K562 (cell line): ENCODE results near the gene ANO10. TPM values are rescaled to one million over a fixed set of nuclear protein-coding genes. Genes with fewer than 3 reads are reported as not detected.
A peak's percentile ranks its signal among the peaks of the same experiment; 100 is the strongest.

ENCODE experiments used
- ATAC-seq: fragments of 200-7000 bp; cut with Tn5 transposase; 3 replicates; pipeline ENCODE4 v1.9.1; 2020; ENCODE audit warnings: moderate library complexity
- BruUV-seq: library from RNA; stranded (reverse); fragments of 400-500 nt; replicated peaks from 2 replicates; lab custom pipeline; 2021; lab: Mats Ljungman, UMichigan
- CTCF ChIA-PET: fragments of 300-600 bp; formaldehyde crosslinking; extraction: SDS; loops from one replicate; lab custom pipeline; 2021; ENCODE audit warnings: low intra/inter-chr PET ratio; lab: Yijun Ruan, JAX
- POLR2A ChIA-PET: fragments of 300-600, 350-650 bp; sonication (Branson Sonifier 250); formaldehyde crosslinking; extraction: SDS; loops from one replicate; lab custom pipeline; 2021; ENCODE audit warnings: antibody characterized with exemption, inconsistent platforms; lab: Yijun Ruan, JAX
- DNase-seq, 4 experiments: peaks; one replicate each; pipeline versions ENCODE4 v3.0.0 to v3.0.0-alpha.2; 2011 to 2018; ENCODE audit warnings: low spot score in 3 of 4, mixed read lengths in 3 of 4; ENCODE audit errors: extremely low read depth in 1 of 4
- FAIRE-seq: peaks from 2 replicates; lab custom pipeline; 2011; peaks lifted over from hg19 to GRCh38; lab: Jason Lieb, UNC
- H2AFZ ChIP-seq: 2 replicates; pipeline ENCODE4 v1.6.0; 2011; ENCODE audit warnings: low read depth, low read length, control low read depth, inconsistent platforms
- H3K27ac ChIP-seq: fragments of 200-600 bp; 3 replicates; pipeline ENCODE4 v1.8.0; 2011; ENCODE audit warnings: low read depth, mild to moderate bottlenecking, control low read depth, inconsistent platforms, low read length, moderate library complexity, mixed read lengths; ENCODE audit errors: extremely low read depth
- H3K27me3 ChIP-seq, 2 experiments: fragments of 300-600 bp in 1 of 2; 2 replicates in 1 of 2; 3 replicates in 1 of 2; pipeline versions ENCODE4 v1.6.0 to v1.8.0; 2011; ENCODE audit warnings: inconsistent platforms in 2 of 2, low read length in 2 of 2, mild to moderate bottlenecking in 1 of 2, mixed read lengths in 1 of 2, moderate library complexity in 1 of 2; ENCODE audit not compliant: control insufficient read depth in 2 of 2, insufficient read depth in 2 of 2
- H3K36me3 ChIP-seq: fragments of 300-600 bp; 3 replicates; pipeline ENCODE4 v1.8.0; 2011; ENCODE audit warnings: mild to moderate bottlenecking, low read length, inconsistent platforms; ENCODE audit not compliant: control insufficient read depth, insufficient read depth
- H3K4me1 ChIP-seq, 2 experiments: fragments of 200-600 bp in 1 of 2; replicated peaks in 1 of 2; 2 replicates in 1 of 2; 3 replicates in 1 of 2; pipeline versions ENCODE4 v1.5.1 to v1.8.0; 2011; ENCODE audit warnings: inconsistent platforms in 2 of 2, low read length in 2 of 2, mild to moderate bottlenecking in 1 of 2, mixed read lengths in 1 of 2, moderate library complexity in 1 of 2; ENCODE audit not compliant: control insufficient read depth in 2 of 2, insufficient read depth in 2 of 2
- H3K4me2 ChIP-seq: 2 replicates; pipeline ENCODE4 v1.6.1; 2011; ENCODE audit warnings: low read length, control low read depth, inconsistent platforms, mixed read lengths; ENCODE audit not compliant: insufficient read depth
- H3K4me3 ChIP-seq: fragments of 200-600 bp; sonication (generic), shearing (Covaris generic); 2 replicates; pipeline ENCODE4 v1.5.1; 2016; ENCODE audit warnings: control low read depth, inconsistent platforms
- H3K79me2 ChIP-seq: fragments of 200-600 bp; 3 replicates; pipeline ENCODE4 v1.8.0; 2011; ENCODE audit warnings: low read length, inconsistent platforms; ENCODE audit not compliant: control insufficient read depth, insufficient read depth
- H3K9ac ChIP-seq, 2 experiments: 2 replicates each; pipeline versions ENCODE4 v1.6.0 to v1.6.1; 2011; ENCODE audit warnings: low read depth in 2 of 2, low read length in 2 of 2, control low read depth in 1 of 2, inconsistent platforms in 1 of 2, mild to moderate bottlenecking in 1 of 2, mixed read lengths in 1 of 2; ENCODE audit not compliant: insufficient read depth in 1 of 2
- H3K9me1 ChIP-seq: one replicate; pipeline ENCODE4 v1.6.0; 2011; ENCODE audit warnings: inconsistent platforms, mild to moderate bottlenecking, low read length, moderate library complexity; ENCODE audit not compliant: control insufficient read depth, insufficient read depth
- H3K9me3 ChIP-seq: replicated peaks from 2 replicates; pipeline ENCODE4 v1.5.1; 2011; ENCODE audit warnings: low read depth, low read length, inconsistent platforms; ENCODE audit not compliant: control insufficient read depth, insufficient read depth
- H4K20me1 ChIP-seq: replicated peaks from 2 replicates; pipeline ENCODE4 v1.6.1; 2011; ENCODE audit warnings: low read length, inconsistent platforms, mixed read lengths; ENCODE audit not compliant: control insufficient read depth, insufficient read depth
- ARNT ChIP-seq, 2 experiments: fragments of 450-650 bp; IDR thresholded peaks; 2 replicates each; pipeline ENCODE4 v1.6.1; 2016; ENCODE audit warnings: mild to moderate bottlenecking in 1 of 2
- ASH1L ChIP-seq: fragments of 450-650 bp; IDR thresholded peaks from 2 replicates; pipeline ENCODE4 v1.6.1; 2018; ENCODE audit warnings: borderline replicate concordance, mild to moderate bottlenecking, low read depth; ENCODE audit not compliant: partially characterized antibody
- EP300 ChIP-seq: IDR thresholded peaks from 2 replicates; pipeline ENCODE4 v1.6.1; 2012; ENCODE audit warnings: low read length, improper control_type of control experiment
- LCOR ChIP-seq: sonication (generic); formaldehyde crosslinking; IDR thresholded peaks from 2 replicates; pipeline ENCODE4 v1.8.0; 2022; ENCODE audit warnings: mild to moderate bottlenecking, missing genetic modification reagents
- NCOA1 ChIP-seq: fragments of 450-650 bp; IDR thresholded peaks from 2 replicates; pipeline ENCODE4 v1.6.1; 2016; ENCODE audit warnings: low read depth
- RFX1 ChIP-seq: fragments of 450-650 bp; IDR thresholded peaks from 2 replicates; pipeline ENCODE4 v1.6.1; 2016; ENCODE audit warnings: mild to moderate bottlenecking, moderate library complexity
- YY1 ChIP-seq, 3 experiments: IDR thresholded peaks; 2 replicates each; pipeline ENCODE4 v1.6.1; 2011; ENCODE audit warnings: low read length in 2 of 3, mild to moderate bottlenecking in 2 of 3, moderate library complexity in 2 of 3, borderline replicate concordance in 1 of 3, control low read depth in 1 of 3, low read depth in 1 of 3; ENCODE audit not compliant: insufficient read depth in 3 of 3, insufficient replicate concordance in 2 of 3, control insufficient read depth in 1 of 3, insufficient read length in 1 of 3; ENCODE audit errors: extremely low read depth in 1 of 3
- ZNF165 ChIP-seq: fragments of 250-450 bp; sonication (Bioruptor Pico); IDR thresholded peaks from 2 replicates; pipeline ENCODE4 v1.4.0; 2020; ENCODE audit warnings: borderline replicate concordance
- ZNF583 ChIP-seq: fragments of 250-450 bp; sonication (Bioruptor Pico); IDR thresholded peaks from 2 replicates; pipeline ENCODE4 v1.4.0; 2020
- ZNF717 ChIP-seq: fragments of 250-450 bp; sonication (Bioruptor Pico); IDR thresholded peaks from 2 replicates; pipeline ENCODE4 v1.5.0; 2021
- WGBS: fragments of 100-300 bp; shearing (Covaris generic); methylation state at CpG from one replicate; pipeline ENCODE4 v1.1.6; 2016; ENCODE audit warnings: low coverage, mixed read lengths; ENCODE audit not compliant: insufficient coverage; ENCODE audit errors: missing lambda C conversion rate; 5-methylcytosine and 5-hydroxymethylcytosine counted together
- in situ Hi-C: fragments of 300-500 bp; cut with MboI; formaldehyde crosslinking; loops from 4 replicates; pipeline ENCODE4 v1.15.0; 2018; ENCODE audit warnings: inconsistent platforms, mixed read lengths
- intact Hi-C: fragments of 100-400 bp; cut with micrococcal nuclease; formaldehyde crosslinking; loops from 2 replicates; pipeline ENCODE4 v1.14.2; 2022
- polyA plus RNA-seq, 8 experiments: library from polyadenylated mRNA; depleted of rRNA in 4 of 8; stranded (reverse) in 5 of 8; unstranded in 3 of 8; fragments of >200 nt; fragmentation: Nextera tagmentation in 2 of 8; fragmentation: Illumina TruSeq in 1 of 8; extraction: Ambion mirVana in 2 of 8; extraction: Trizol in 1 of 8; gene quantifications; 2 replicates each; pipeline versions ENCODE4 v1.2.1 to v1.2.3, GENCODE V29; 2011 to 2014; ENCODE audit warnings: inconsistent platforms in 1 of 8, missing spikeins in 1 of 8
- total RNA-seq, 7 experiments: library from RNA; depleted of rRNA in 6 of 7; stranded (reverse); fragments of >200 nt in 6 of 7; fragmentation: Illumina TruSeq in 2 of 7; extraction: Trizol in 2 of 7; gene quantifications; 2 replicates each; pipeline versions ENCODE4 v1.2.1 to v1.2.3, GENCODE V29; 2011 to 2021; ENCODE audit warnings: low replicate concordance in 1 of 7
- TF ChIP-seq, protein P1 (sequence below): fragments of 450-650 bp; formaldehyde crosslinking; IDR thresholded peaks from 2 replicates; pipeline ENCODE4 v1.4.0; 2020; ENCODE audit warnings: mild to moderate bottlenecking
- TF ChIP-seq, protein P2 (sequence below): fragments of 450-650 bp; IDR thresholded peaks from 2 replicates; pipeline ENCODE4 v1.7.1; 2018; ENCODE audit warnings: mild to moderate bottlenecking, low read depth; ENCODE audit not compliant: partially characterized antibody
- TF ChIP-seq, protein P3 (sequence below): fragments of 250-450 bp; sonication (Bioruptor Pico); IDR thresholded peaks from 2 replicates; pipeline ENCODE4 v1.8.0; 2021; ENCODE audit warnings: moderate library complexity, mild to moderate bottlenecking, inconsistent platforms

ANO10 gene
- total and polyA plus RNA-seq, 9 of the 15 experiments (the other 6 are each of a cell fraction or from before 2014, with no cell fraction given), result 6.4 to 46.0 (median 32.3) TPM

DNA sequence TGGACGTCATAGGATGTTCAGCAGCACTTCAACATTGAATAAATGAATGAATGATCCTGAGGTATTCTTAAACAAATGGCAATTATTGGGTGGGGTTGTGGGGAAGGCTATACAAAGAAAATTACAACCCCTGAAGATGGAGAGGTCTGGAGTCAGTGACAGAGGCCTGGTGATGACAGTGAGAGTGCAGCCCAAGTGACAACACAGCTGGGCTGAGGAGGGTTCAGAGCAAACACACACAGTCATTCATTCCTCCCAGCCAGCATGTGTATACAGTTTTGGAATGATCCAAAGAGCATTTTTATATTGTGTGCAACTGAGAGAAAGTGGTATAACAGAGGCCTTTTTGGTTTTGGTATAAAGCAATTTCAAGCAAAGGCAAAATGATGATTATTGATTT is 148.1 kb downstream of the ANO10 start:
- Histone ChIP-seq H4K20me1 (no peaks in the 10 kb centered on the region), H3K4me1 (no peaks in the 10 kb centered on the region), H3K27me3 (no peaks in the 10 kb centered on the region), H3K36me3 (no peaks in the 10 kb centered on the region), H3K9me3 (no peaks in the 10 kb centered on the region), H3K27ac (no peak overlapping the region), H3K4me2 (no peak overlapping the region), H3K9me1 (no peaks in the 10 kb centered on the region)
- intact Hi-C loops, result no loop called here
- in situ Hi-C loops, result no loop called here
- 35% methylated on average over 1 of the region's 1 CpG for WGBS
- ATAC-seq (peak; percentile 37; the same call in 2 of the 3 replicates), FAIRE-seq (no peak), DNase-seq (no peak)
- BruUV-seq, result no TSS peak
- TF ChIP-seq LCOR (CRISPR knock-in tag) (no peak), ZNF717 (CRISPR knock-in tag) (no peak), RFX1 (no peak), ZNF583 (CRISPR knock-in tag) (no peak), YY1 (IDR thresholded peaks at IDR 0.05; ENCODE audit: borderline replicate concordance in 1 of 3, control insufficient read depth in 1 of 3, extremely low read depth in 1 of 3, insufficient read depth in 3 of 3, insufficient read length in 1 of 3, insufficient replicate concordance in 2 of 3, low read depth in 1 of 3, low read length in 2 of 3) (no peak), NCOA1 (no peak), ZNF165 (CRISPR knock-in tag) (no peak), EP300 (no peak), ARNT (IDR thresholded peaks at IDR 0.05) (no peak), ASH1L (no peak)
- TF ChIP-seq, protein P1, sequence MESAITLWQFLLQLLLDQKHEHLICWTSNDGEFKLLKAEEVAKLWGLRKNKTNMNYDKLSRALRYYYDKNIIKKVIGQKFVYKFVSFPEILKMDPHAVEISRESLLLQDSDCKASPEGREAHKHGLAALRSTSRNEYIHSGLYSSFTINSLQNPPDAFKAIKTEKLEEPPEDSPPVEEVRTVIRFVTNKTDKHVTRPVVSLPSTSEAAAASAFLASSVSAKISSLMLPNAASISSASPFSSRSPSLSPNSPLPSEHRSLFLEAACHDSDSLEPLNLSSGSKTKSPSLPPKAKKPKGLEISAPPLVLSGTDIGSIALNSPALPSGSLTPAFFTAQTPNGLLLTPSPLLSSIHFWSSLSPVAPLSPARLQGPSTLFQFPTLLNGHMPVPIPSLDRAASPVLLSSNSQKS (CRISPR knock-in tag), result no peak
- TF ChIP-seq, protein P2, sequence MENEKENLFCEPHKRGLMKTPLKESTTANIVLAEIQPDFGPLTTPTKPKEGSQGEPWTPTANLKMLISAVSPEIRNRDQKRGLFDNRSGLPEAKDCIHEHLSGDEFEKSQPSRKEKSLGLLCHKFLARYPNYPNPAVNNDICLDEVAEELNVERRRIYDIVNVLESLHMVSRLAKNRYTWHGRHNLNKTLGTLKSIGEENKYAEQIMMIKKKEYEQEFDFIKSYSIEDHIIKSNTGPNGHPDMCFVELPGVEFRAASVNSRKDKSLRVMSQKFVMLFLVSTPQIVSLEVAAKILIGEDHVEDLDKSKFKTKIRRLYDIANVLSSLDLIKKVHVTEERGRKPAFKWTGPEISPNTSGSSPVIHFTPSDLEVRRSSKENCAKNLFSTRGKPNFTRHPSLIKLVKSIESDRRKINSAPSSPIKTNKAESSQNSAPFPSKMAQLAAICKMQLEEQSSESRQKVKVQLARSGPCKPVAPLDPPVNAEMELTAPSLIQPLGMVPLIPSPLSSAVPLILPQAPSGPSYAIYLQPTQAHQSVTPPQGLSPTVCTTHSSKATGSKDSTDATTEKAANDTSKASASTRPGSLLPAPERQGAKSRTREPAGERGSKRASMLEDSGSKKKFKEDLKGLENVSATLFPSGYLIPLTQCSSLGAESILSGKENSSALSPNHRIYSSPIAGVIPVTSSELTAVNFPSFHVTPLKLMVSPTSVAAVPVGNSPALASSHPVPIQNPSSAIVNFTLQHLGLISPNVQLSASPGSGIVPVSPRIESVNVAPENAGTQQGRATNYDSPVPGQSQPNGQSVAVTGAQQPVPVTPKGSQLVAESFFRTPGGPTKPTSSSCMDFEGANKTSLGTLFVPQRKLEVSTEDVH, result no peak
- TF ChIP-seq, protein P3, sequence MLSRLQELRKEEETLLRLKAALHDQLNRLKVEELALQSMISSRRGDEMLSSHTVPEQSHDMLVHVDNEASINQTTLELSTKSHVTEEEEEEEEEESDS (CRISPR knock-in tag), result no peak
- TF ChIP-seq, all 486 proteins: peak for 0
- ChIA-PET CTCF (no interaction called here), POLR2A (no interaction called here)
- H3K4me3 ChIP-seq, result no peak overlapping the region
- H3K9ac ChIP-seq, result no peak overlapping the region
- H3K79me2 ChIP-seq, result no peaks in the 10 kb centered on the region
- H2AFZ ChIP-seq, result no peak overlapping the region
